Uterus (tissue), 2 donors: ENCODE data around the gene VRK2.

ENCODE experiments used
- CTCF ChIP-seq, 4 experiments: fragments of 200-600 bp in 2 of 4; fragments of 450-650 bp in 2 of 4; sonication (generic) in 2 of 4; IDR thresholded peaks; one replicate each; pipeline ENCODE4 v1.5.1; 2016 to 2019; ENCODE audit warnings: antibody characterized with exemption in 4 of 4, mild to moderate bottlenecking in 2 of 4, moderate library complexity in 1 of 4
- POLR2A ChIP-seq, 2 donors: fragments of 450-650 bp; IDR thresholded peaks; one replicate each; pipeline ENCODE4 v1.6.1; 2016; ENCODE audit warnings: antibody characterized with exemption in 2 of 2, mild to moderate bottlenecking in 1 of 2, moderate library complexity in 1 of 2

GRCh38 chr2:58057707-58058530 lies 11.3 kb downstream of the VRK2 start:
- no peak for TF ChIP-seq CTCF (IDR thresholded peaks at IDR 0.05)
- no peak for TF ChIP-seq POLR2A (IDR thresholded peaks at IDR 0.05)
